Breast epithelium (tissue), 4 donors: ENCODE data around the gene TBC1D2B. TPM values are rescaled to one million over a fixed set of nuclear protein-coding genes. Genes with fewer than 3 reads are reported as not detected.
A peak's percentile ranks its signal among the peaks of the same experiment; 100 is the strongest.
"Not testable (repeated sequence)": the region's sequence is repeated elsewhere in the genome, so short reads cannot be mapped to it uniquely, and the experiment has no call there.

ENCODE experiments used
- DNase-seq, 2 donors: peaks; one replicate each; pipeline ENCODE4 v3.0.0-alpha.2; 2019; ENCODE audit warnings: low spot score in 2 of 2
- H3K27ac ChIP-seq, 2 donors: fragments of 200-600 bp; sonication (generic) in 1 of 2; one replicate each; pipeline ENCODE4 v1.5.1; 2016 to 2019; ENCODE audit warnings: mild to moderate bottlenecking in 1 of 2
- H3K27me3 ChIP-seq, 2 donors: fragments of 200-600 bp; sonication (generic) in 1 of 2; one replicate each; pipeline versions ENCODE4 v1.5.1 to v1.6.0; 2017 to 2019; ENCODE audit warnings: control low read depth in 1 of 2, mild to moderate bottlenecking in 1 of 2
- H3K36me3 ChIP-seq: fragments of 200-600 bp; one replicate; pipeline ENCODE4 v1.5.1; 2019
- H3K4me1 ChIP-seq, 2 donors: fragments of 200-600 bp; sonication (generic); one replicate each; pipeline ENCODE4 v1.5.1; 2016 to 2019; ENCODE audit warnings: control low read depth in 1 of 2
- H3K4me3 ChIP-seq, 3 donors: fragments of 200-600 bp; sonication (generic); 1 replicate in 2 of 3; 2 replicates in 1 of 3; pipeline ENCODE4 v1.5.1; 2016 to 2019; ENCODE audit warnings: mild to moderate bottlenecking in 3 of 3, moderate library complexity in 2 of 3
- H3K9me3 ChIP-seq, 2 donors: fragments of 200-600 bp; sonication (generic) in 1 of 2; one replicate each; pipeline ENCODE4 v1.5.1; 2016 to 2019; ENCODE audit warnings: control low read depth in 1 of 2
- CTCF ChIP-seq, 3 donors: fragments of 450-650 bp; IDR thresholded peaks; one replicate each; pipeline ENCODE4 v1.5.1; 2016 to 2017; ENCODE audit warnings: antibody characterized with exemption in 3 of 3, mild to moderate bottlenecking in 3 of 3, moderate library complexity in 3 of 3
- POLR2A ChIP-seq: fragments of 450-650 bp; IDR thresholded peaks from one replicate; pipeline ENCODE4 v1.6.1; 2016; ENCODE audit warnings: antibody characterized with exemption, mild to moderate bottlenecking, moderate library complexity
- POLR2AphosphoS5 ChIP-seq, 3 donors: sonication (generic); formaldehyde crosslinking; IDR thresholded peaks; one replicate each; pipeline ENCODE4 v1.6.1; 2017; ENCODE audit warnings: antibody characterized with exemption in 3 of 3
- intact Hi-C: fragments of 100-400 bp; cut with DNase I; formaldehyde crosslinking; loops from one replicate; pipeline ENCODE4 v1.15.1; 2023; ENCODE audit warnings: low total_unique reads
- total RNA-seq, 3 donors: library from RNA; depleted of rRNA; stranded (reverse); fragments of >200 nt; gene quantifications; one replicate each; pipeline ENCODE4 v1.1.0, GENCODE V29; 2016

Gene TBC1D2B
- total RNA-seq, 3 donors from 2014 or later, result 44.9 to 71.0 (median 69.2) TPM

DNA sequence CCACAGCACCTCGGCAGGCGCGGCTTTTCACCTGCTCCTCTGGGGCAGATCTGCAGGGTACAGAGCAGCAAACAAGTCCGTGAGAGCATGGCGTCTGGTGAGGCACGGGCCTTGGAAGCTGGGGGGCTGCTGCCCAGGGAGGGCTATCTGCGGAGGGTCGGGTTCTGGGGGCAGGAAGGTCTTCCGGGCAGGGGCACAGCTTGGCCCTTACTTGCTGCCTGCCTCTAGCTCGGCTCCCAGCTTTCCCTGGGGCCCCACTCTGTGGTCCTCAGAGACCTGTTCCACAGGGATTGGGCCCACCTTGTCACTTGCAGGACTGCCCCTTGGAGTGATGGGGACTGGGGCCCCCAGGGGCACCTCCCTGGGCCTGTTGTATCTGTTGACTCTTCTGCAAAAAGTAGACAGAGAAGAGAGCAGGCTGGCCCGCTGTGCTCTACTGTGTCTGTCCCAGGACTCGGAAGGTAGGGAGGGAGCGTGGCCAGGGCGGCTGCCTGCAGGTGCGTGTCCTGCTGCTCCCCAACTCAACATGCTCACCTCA lies 84.1 kb downstream of the TBC1D2B start:
- TF ChIP-seq POLR2AphosphoS5 (IDR thresholded peaks at IDR 0.05) (no peak), POLR2A (no peak), CTCF (IDR thresholded peaks at IDR 0.05) (no peak)
- intact Hi-C loops, result no loop called here
- Histone ChIP-seq H3K4me3 (no peak overlapping the region), H3K27ac (peak overlapping the region; percentile 76 to 90), H3K36me3 (no peaks in the 10 kb centered on the region), H3K27me3 (no peaks in the 10 kb centered on the region), H3K4me1 (peaks cover 0 to 8% of the 10 kb centered on the region in 2 donors), H3K9me3 (no peaks in the 10 kb centered on the region)
- no peak for DNase-seq

- no peaks in the 10 kb centered on the region for H3K9me3 ChIP-seq
- H3K4me1 ChIP-seq, result peaks cover 0 to 8% of the 10 kb centered on the region in 2 donors
- H3K27ac ChIP-seq, result peak overlapping the region in 1 of 2 donors; percentile 72
- TF ChIP-seq CTCF (IDR thresholded peaks at IDR 0.05) (no peak), POLR2AphosphoS5 (IDR thresholded peaks at IDR 0.05) (no peak), POLR2A (no peak)
- DNase-seq, result no peak
- intact Hi-C loops, result no loop called here
- H3K27me3 ChIP-seq, result no peaks in the 10 kb centered on the region
- no peak overlapping the region for H3K4me3 ChIP-seq
- no peaks in the 10 kb centered on the region for H3K36me3 ChIP-seq
Measured at GRCh38 chr15:77992356-77993222, 84.9 kb downstream of the TBC1D2B start.

DNA sequence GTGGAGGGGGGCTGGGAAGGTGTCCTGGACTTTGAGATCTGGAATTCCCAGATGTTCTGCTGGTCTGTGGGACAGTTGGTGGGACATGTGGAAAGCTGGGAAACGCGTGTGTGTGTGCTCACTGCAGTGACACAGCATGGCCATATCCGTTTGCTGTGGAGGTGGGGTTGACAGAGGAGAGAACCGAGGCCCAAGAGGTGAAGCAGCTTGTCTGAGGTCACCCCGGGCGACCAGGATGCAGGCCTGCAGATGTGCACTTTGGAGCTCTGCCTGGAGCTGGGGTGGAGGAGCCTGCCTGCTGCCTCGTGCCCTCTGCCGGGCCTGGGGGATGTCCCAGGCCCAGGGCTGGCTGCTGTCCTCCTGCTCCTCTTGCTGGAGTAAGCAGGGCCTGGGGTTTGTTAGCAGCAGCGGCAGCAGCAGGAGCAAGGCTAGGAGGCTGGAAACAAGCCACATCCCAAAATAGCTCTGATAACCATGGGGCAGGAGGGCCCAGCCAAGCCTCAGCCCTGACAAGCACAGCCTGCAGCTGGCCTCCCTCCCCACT lies 85.8 kb downstream of the TBC1D2B start:
- peak overlapping the region in 1 of 2 donors; percentile 72 for H3K27ac ChIP-seq
- peak in 2 of 3 donors; percentile 30 to 33 for TF ChIP-seq POLR2AphosphoS5 (IDR thresholded peaks at IDR 0.05)
- DNase-seq, result peak in 1 of 2 donors; percentile 44
- H3K27me3 ChIP-seq, intact Hi-C loops, H3K4me3 ChIP-seq, H3K4me1 ChIP-seq, H3K9me3 ChIP-seq, H3K36me3 ChIP-seq: not testable (repeated sequence)

DNA sequence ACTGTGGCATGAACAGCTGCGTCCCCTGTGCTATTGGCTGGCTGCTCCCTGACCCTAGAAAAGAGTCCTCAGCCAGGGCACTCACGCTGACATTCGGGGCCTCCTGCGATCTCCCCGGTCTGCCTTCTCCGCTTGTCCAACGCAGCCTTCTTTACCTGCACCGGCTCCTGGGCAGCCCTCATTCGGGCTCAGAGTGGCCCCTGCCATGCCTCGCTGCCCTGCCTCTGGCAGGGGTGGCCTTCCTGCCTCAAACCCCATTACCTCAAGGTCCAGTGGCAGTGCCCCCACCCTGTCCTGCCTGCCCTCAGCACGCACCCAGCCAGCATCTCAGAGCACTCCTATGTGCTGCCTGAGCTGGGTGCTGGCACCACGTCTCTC lies 86.5 kb downstream of the TBC1D2B start:
- H3K27me3 ChIP-seq, result no peaks in the 10 kb centered on the region
- peak overlapping the region in 1 of 2 donors; percentile 72 for H3K27ac ChIP-seq
- intact Hi-C loops, result no loop called here
- peaks cover 0 to 8% of the 10 kb centered on the region in 2 donors for H3K4me1 ChIP-seq
- TF ChIP-seq CTCF (IDR thresholded peaks at IDR 0.05) (no peak), POLR2AphosphoS5 (IDR thresholded peaks at IDR 0.05) (no peak), POLR2A (no peak)
- DNase-seq, result no peak
- H3K9me3 ChIP-seq, result no peaks in the 10 kb centered on the region
- H3K4me3 ChIP-seq, result no peak overlapping the region
- H3K36me3 ChIP-seq, result no peaks in the 10 kb centered on the region

GRCh38 chr15:77989296-77990143 lies 88.0 kb downstream of the TBC1D2B start:
- Histone ChIP-seq H3K4me3 (no peak overlapping the region), H3K27me3 (no peaks in the 10 kb centered on the region), H3K27ac (peak overlapping the region in 1 of 2 donors; percentile 0), H3K4me1 (peaks cover 0 to 8% of the 10 kb centered on the region in 2 donors), H3K9me3 (no peaks in the 10 kb centered on the region), H3K36me3 (no peaks in the 10 kb centered on the region)
- TF ChIP-seq POLR2A (no peak), POLR2AphosphoS5 (IDR thresholded peaks at IDR 0.05) (no peak), CTCF (IDR thresholded peaks at IDR 0.05) (no peak)
- no peak for DNase-seq
- intact Hi-C loops, result no loop called here
